Measurements from ENCODE around the gene MEAK7.

- no peak for TF ChIP-seq CTCF (conservative IDR thresholded peaks at IDR 0.05 in 1 of 2, IDR thresholded peaks at IDR 0.05 in 1 of 2; ENCODE audit: low read depth in 1 of 2, low read length in 2 of 2)
- no peak for TF ChIP-seq EZH2 (IDR thresholded peaks at IDR 0.05; ENCODE audit: low read length, missing control alignments)
Observed at GRCh38 chr16:84471316-84471715, 33.1 kb downstream of the MEAK7 start.

Measured in fibroblast of lung (primary cell).